DOHH2 (cell line): ENCODE data around the gene ELL2.

Experiments used
- EZH2phosphoT487 ChIP-seq: fragments of 200-600 bp; sonication (generic); IDR thresholded peaks from 2 replicates; pipeline ENCODE4 v1.6.1; 2017; ENCODE audit warnings: borderline replicate concordance, mild to moderate bottlenecking, antibody characterized with exemption, low read length, moderate library complexity, mixed read lengths
- TF ChIP-seq, protein P1 (sequence below): fragments of 200-600 bp; sonication (generic); IDR thresholded peaks from one replicate; pipeline ENCODE4 v1.5.1; 2014; ENCODE audit warnings: antibody characterized with exemption, mild to moderate bottlenecking, low read depth, low read length; ENCODE audit not compliant: poor library complexity, severe bottlenecking

DNA sequence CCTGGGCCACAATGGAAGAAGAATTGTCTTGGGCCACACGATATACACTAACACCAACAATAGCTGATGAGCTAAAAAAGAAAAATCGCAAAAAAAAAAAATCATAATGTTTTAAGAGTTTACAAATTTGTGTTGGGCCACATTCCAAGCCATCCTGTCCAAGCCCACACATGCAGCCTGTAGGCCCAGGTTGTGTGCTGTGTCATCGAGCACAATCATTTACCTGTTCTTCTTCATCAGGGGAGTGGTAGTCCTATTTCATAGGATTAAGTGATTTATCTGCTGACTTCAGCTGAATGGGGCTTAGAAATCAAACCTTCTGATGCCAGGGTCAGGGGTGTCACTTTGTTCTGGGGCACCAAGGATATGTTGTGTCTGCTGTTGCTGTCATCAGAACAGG, 44.6 kb upstream of the ELL2 start:
- TF ChIP-seq, protein P1, sequence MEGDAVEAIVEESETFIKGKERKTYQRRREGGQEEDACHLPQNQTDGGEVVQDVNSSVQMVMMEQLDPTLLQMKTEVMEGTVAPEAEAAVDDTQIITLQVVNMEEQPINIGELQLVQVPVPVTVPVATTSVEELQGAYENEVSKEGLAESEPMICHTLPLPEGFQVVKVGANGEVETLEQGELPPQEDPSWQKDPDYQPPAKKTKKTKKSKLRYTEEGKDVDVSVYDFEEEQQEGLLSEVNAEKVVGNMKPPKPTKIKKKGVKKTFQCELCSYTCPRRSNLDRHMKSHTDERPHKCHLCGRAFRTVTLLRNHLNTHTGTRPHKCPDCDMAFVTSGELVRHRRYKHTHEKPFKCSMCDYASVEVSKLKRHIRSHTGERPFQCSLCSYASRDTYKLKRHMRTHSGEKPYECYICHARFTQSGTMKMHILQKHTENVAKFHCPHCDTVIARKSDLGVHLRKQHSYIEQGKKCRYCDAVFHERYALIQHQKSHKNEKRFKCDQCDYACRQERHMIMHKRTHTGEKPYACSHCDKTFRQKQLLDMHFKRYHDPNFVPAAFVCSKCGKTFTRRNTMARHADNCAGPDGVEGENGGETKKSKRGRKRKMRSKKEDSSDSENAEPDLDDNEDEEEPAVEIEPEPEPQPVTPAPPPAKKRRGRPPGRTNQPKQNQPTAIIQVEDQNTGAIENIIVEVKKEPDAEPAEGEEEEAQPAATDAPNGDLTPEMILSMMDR, result no peak
- no peak for TF ChIP-seq EZH2phosphoT487
